ENCODE results near the gene NEK10. TPM values are rescaled to one million over a fixed set of nuclear protein-coding genes. Genes with fewer than 3 reads are reported as not detected.

The NEK10 gene
- total RNA-seq, 1 donor from 2014 or later: 4.2 TPM

- Mint-ChIP-seq H3K27me3 (no peaks in the 10 kb centered on the region), H3K4me1 (ENCODE audit: unreplicated experiment) (no peaks in the 10 kb centered on the region), H3K27ac (no peak overlapping the region), H3K4me3 (no peak overlapping the region), H3K36me3 (no peaks in the 10 kb centered on the region), H3K9me3 (no peaks in the 10 kb centered on the region)
- no peak for DNase-seq (ENCODE audit: extremely low spot score, unreplicated experiment)
- TF ChIP-seq CTCF (conservative IDR thresholded peaks at IDR 0.05): no peak
These were observed 167.7 kb downstream of the NEK10 start for GRCh38 chr3:27201492-27201891.

- no peaks in the 10 kb centered on the region for H3K36me3 Mint-ChIP-seq
- no peak for TF ChIP-seq CTCF (conservative IDR thresholded peaks at IDR 0.05)
- H3K4me3 Mint-ChIP-seq: no peak overlapping the region
- no peaks in the 10 kb centered on the region for H3K27me3 Mint-ChIP-seq
- DNase-seq (ENCODE audit: extremely low spot score, unreplicated experiment): no peak
- no peaks in the 10 kb centered on the region for H3K9me3 Mint-ChIP-seq
- no peak overlapping the region for H3K27ac Mint-ChIP-seq
- no peaks in the 10 kb centered on the region for H3K4me1 Mint-ChIP-seq (ENCODE audit: unreplicated experiment)
These were observed 168.3 kb downstream of the NEK10 start for GRCh38 chr3:27200721-27201489.

GRCh38 chr3:27194861-27195483 lies 174.2 kb downstream of the NEK10 start:
- H3K36me3 Mint-ChIP-seq: no peaks in the 10 kb centered on the region
- H3K27ac Mint-ChIP-seq: no peak overlapping the region
- H3K4me3 Mint-ChIP-seq: no peak overlapping the region
- no peak for DNase-seq (ENCODE audit: extremely low spot score, unreplicated experiment)
- no peak for TF ChIP-seq CTCF (conservative IDR thresholded peaks at IDR 0.05)
- no peaks in the 10 kb centered on the region for H3K9me3 Mint-ChIP-seq
- H3K4me1 Mint-ChIP-seq (ENCODE audit: unreplicated experiment): no peaks in the 10 kb centered on the region
- no peaks in the 10 kb centered on the region for H3K27me3 Mint-ChIP-seq

GRCh38 chr3:27193056-27193455 lies 176.1 kb downstream of the NEK10 start:
- no peak overlapping the region for H3K27ac Mint-ChIP-seq
- DNase-seq (ENCODE audit: extremely low spot score, unreplicated experiment): no peak
- H3K4me3 Mint-ChIP-seq: no peak overlapping the region
- H3K36me3 Mint-ChIP-seq: no peaks in the 10 kb centered on the region
- no peaks in the 10 kb centered on the region for H3K4me1 Mint-ChIP-seq (ENCODE audit: unreplicated experiment)
- no peak for TF ChIP-seq CTCF (conservative IDR thresholded peaks at IDR 0.05)
- H3K27me3 Mint-ChIP-seq: no peaks in the 10 kb centered on the region
- H3K9me3 Mint-ChIP-seq: no peaks in the 10 kb centered on the region

GRCh38 chr3:27186013-27186412 lies 183.2 kb downstream of the NEK10 start:
- no peaks in the 10 kb centered on the region for H3K4me1 Mint-ChIP-seq (ENCODE audit: unreplicated experiment)
- no peaks in the 10 kb centered on the region for H3K36me3 Mint-ChIP-seq
- no peaks in the 10 kb centered on the region for H3K27me3 Mint-ChIP-seq
- no peak overlapping the region for H3K4me3 Mint-ChIP-seq
- no peak overlapping the region for H3K27ac Mint-ChIP-seq
- H3K9me3 Mint-ChIP-seq: no peaks in the 10 kb centered on the region
- no peak for TF ChIP-seq CTCF (conservative IDR thresholded peaks at IDR 0.05)
- DNase-seq (ENCODE audit: extremely low spot score, unreplicated experiment): no peak

All from type B pancreatic cell (in vitro differentiated cells).